Kidney tubule cell (primary cell): ENCODE measurements around the gene MAPKAP1.

Experiments
- DNase-seq: peaks from one replicate; pipeline ENCODE4 v3.0.0-alpha.2; 2018; ENCODE audit warnings: low spot score

Gene MAPKAP1

DNA sequence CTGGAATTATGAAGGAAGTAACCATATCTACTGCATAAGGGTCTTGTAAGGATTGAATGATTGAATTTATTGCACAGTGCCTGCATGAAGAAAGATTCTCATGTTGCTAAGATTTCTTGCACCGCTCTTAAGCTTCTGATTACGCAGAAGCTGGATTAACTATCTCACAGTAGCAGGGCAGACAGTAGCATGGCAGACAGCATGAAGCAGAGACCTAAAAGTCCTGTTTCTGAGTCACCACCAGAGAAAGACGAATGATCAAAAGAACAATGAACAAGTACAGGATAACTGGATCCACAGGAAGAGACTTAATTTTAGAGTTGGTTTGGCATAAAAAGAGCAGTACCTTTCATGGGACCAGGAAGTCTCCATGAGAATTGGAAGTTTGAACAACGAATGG lies 142.4 kb downstream of the MAPKAP1 start:
- DNase-seq: no peak

DNA sequence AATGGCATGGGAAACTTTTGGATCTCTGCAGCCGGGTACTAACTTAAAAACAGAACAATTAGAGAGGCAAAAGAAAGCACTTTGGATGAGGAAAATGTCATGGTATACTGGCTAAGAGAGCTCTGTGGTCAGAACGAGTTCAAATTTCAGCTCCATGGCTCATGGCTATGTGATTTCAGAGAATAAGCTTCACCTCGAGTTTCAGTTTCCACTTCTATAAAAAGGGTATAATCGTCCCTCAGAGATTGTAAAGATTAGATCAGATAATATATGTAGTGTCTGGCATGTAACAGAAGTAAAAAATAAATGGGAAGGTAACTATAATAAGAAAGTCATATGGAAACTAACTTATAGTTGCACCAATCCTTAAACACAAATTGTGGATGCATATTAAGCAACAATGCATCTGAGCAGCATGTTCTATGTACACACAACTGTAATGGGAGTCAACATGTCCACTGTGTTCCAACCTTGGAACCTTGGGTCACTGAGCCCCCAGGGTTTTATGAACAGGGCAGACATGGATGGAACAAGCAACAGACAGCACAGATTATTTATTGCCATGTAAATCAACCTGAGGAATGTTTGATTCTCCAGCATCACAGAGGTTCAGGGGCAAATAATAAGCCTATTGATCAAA lies 145.4 kb downstream of the MAPKAP1 start:
- DNase-seq: no peak

DNA sequence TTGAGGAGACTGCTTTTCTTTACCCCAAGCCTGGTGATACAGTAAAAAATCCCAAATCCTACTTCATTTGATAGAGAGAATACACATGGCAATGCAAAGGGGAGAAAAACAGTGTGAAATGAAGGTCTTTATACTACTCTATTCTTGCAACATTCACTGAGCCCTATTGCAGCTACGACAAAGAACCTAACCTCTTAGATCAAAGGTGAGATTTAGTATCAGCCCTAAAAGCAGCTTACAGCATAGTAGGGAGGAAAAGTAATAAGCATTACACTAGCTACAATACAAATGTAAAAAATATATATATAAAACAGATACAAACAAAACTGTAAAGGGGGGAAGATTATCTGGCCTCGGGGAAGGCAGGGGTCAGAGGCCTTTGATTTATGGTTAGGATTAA lies 147.1 kb downstream of the MAPKAP1 start:
- no peak for DNase-seq

DNA sequence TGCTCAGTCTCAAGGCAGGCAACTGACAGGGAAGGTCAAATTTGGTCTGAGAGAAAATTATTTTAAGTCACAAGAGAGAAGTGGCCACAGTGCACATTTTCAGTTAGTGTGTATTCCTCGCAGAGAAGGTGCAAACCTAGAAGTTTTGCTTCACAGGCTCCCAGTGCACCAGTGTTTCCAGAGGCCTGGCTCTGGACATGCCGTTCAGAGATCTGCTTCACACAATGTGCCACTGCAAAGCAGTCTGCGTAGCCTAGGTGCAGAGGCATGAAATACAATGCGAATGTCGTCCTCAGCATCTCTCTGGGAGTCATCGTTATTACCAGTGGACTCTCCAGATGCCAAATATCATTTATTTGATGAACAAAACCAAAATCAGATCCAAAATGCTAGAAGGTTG lies 147.8 kb downstream of the MAPKAP1 start:
- DNase-seq: no peak

DNA sequence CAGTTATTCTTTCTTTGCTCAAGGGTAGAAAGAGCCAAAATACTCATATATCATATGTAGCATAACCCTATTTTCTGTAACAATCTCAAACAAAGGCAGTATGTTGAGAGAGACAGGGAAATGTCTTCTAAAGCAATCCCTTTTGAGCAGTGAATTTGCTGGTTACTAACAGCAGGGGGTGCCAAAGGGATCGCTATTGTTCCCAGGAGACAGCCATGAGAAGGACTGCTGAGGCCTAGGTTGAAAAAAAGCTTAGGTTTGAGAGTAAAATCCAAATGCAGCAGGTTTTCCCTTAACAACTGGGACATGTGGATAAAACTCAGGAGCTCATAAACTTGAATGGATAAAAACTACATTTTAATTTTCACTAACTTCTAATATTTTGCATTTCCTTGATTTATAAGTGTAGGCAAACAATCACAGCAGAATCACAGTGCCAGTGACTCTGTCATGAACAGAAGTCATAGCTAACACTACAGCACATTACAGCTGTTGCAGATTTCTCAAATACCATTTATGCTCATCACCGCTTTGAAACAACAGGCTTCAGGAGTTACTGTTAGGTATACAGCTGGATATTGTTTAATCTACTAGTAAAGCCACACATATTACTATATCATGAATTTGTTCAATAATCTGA lies 148.4 kb downstream of the MAPKAP1 start:
- peak; percentile 77 for DNase-seq

DNA sequence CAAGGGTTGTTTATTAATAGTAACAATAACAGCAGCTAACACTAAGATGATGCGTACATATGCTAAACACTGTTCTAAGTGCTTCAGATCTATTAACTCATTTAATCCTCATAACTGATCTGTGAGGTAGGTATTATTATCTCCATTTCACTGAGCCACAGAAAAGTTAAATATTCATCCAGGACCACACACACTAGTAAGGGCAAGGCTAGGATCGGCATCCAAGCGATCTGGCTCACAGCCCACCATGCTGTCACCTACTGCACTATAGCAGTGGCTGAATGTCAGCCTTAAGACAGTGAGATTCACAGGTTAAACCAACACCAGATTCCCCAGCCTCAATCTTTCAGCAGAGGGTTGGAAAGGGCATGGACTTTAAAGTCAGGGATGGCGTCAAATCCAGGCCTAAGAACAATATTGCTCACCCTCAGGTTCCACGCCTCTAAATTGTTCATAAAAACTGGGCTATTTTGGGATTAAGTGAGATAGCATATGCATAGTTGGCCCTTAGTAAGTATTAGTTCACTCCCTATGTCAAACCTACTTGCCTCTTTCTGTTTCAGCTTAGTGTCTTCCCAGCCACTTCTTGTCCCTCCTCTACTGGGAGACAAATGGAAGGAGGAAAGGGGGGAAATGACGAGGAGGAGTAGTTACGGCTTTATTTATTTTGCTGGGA lies 150.8 kb downstream of the MAPKAP1 start:
- DNase-seq: peak; percentile 75

DNA sequence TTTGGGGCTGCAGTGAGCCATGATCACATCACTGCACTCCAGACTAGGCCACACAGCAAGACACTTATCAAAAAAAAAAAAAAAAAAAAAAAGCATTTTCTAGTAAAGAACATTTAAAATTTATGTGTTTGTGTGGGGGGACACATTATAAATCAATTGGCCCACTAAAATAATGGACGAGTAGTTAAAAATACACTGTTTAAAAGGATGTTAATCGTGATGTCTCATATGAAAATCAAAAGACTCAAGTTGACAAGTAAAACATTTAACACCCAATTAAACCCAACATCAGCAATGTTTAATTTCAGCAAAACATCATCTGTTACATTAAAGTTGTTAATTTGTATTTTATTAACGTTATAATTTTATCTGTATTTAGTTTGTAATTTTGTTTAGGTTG lies 152.3 kb downstream of the MAPKAP1 start:
- DNase-seq: no peak

DNA sequence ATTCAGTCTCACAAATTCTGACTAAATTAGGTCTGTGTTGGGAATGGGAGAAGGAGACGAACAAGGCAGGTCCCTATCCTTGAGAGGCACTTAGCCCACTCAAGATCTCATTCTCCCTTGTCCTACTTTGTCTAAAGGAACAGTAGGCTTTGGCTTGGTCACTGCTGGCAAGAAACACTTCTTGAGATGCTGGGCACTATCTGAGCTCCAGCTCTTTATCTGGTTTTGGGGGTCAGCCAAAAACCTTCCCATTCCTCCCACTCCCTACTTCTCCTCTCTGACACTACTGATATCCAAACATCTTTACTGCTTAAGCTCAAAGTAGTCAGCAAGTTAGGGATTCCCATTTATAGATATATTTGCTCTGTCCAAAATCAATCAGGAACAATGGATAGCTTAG lies 155.2 kb downstream of the MAPKAP1 start:
- DNase-seq: no peak

DNA sequence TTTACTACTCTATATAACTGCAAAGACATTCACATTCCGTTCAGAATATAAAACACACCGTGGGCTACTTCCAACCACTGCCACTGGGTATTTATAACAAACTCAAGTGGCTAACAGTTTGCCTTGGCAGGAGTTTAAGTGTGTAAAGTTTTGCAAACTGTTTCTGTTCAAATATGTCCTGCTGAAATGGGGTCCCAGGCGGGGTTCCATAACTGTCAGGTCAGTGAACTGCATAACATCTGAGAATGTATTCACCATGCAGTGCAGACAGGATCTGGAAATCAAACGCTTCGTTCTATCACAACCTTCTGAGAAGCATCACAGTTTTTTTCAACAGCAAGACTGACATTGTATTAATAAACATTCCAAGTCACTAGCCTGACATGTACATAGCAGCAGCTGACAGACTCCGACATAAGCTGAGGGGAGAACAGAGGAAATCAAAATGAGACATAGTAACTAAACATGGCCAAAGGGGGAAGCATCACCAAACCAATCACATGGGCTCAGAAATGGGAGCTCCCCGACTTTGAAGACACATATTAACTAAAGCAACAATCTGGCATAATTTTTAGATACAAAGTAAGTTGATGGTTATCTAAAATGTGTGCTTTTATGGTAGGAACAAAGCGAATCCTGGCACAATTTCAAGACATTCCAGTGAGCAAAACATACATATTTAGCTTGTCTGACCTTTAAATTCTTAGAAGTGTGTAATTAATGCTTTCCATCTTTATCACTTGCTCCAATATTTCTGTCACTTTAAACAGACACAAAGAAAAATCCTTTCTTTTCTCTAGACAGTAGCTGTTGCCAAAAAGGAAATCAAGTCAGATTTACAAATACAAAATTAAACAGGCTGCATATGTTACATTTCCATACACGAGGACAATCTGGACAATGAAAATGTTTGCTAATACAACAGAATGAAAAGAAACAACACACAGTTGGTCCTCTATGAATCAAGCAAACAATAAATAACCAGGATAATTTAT lies 156.8 kb downstream of the MAPKAP1 start:
- DNase-seq: no peak

DNA sequence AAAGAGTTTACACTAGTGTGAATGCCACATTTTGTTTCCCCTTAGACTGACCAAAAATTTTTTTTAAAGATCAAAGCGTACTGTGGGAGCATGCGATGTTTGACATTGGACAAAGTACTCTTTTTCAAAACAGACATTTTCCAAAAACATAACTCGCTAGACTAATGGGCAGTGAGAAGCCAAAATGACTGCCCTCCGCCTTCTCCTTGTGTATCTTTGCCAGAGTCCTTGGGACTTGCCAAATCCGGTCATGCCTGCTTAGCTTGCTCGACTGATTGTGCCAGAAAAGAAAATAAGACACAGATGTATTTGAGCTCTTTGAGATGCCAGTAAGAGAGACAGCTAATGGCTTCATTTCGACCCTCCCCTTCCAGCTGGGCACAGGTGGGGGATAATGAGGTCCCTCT lies 157.5 kb downstream of the MAPKAP1 start:
- no peak for DNase-seq

DNA sequence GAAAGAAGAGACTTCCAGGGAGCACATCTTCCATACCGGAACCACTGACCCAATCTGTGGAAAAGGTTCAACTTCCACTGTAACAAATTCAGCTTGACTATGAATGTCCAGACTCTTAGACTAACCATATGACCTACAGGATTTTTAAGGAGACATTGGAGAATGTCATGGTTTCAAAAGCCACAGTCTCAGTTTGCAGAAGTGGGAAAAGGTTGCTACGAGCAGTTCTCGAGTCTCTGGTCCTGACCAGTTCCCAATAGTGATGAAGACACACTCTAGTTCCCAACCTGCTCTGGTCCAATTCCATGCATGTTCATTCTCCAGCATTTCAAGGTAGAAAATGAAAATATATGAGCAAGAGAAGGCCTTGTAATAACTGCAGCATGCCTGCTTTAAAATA lies 158.0 kb downstream of the MAPKAP1 start:
- no peak for DNase-seq

DNA sequence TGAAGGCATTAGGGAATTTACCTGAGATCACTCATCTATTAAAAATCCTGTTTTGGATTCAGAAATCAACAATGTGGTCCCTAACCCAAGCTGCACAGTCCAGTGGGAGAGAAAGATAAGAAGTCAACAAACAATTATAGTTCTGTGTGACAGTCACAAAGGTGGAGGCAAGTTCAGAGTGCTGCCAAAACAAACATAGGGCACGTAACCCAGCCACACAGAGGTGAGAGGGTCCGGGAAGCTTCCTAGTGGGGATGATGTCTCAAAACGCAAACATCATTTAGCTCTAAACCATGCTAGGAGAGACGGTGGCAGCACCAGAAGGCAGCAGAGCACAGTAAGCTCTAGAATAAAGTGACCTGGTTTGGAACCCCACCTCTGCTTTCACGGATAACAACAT lies 158.9 kb downstream of the MAPKAP1 start:
- no peak for DNase-seq

DNA sequence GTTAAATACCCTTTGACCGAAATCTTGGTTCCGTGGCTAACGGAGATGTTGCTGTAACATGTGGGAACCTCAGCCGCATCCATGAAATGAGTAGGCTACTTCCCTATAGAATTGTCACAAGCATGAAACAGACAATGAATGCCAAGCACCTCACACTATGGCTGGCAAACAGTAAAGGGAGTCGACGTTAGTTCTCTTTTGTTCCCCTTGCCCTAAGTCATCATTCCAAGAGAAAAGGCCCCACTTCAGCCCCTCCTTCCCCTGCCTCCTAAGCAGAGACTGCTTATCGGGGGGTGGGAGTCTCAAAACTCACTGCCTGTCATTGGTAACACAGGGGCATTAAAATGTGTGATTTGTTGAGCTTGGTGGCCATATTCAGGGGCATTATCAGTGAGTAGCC lies 159.6 kb downstream of the MAPKAP1 start:
- DNase-seq: no peak

DNA sequence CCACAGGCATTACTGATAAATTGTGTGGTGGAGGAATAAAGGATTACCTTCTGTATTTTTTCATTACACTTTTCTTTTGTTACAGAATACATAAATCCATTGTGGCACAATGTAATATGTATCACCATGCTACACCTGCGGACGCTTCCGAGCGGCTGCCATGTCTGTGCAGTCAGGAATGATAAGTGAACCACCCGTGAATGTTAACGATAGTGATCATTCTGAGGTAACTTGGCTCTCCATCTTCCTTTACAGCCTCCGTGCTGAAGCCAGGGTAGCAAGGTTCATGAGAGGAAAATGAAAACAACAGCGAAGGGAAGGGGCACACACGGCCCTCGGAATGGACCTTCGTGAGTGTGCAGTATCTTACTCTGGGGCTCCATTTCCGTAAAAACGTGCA lies 161.2 kb downstream of the MAPKAP1 start:
- DNase-seq: no peak

DNA sequence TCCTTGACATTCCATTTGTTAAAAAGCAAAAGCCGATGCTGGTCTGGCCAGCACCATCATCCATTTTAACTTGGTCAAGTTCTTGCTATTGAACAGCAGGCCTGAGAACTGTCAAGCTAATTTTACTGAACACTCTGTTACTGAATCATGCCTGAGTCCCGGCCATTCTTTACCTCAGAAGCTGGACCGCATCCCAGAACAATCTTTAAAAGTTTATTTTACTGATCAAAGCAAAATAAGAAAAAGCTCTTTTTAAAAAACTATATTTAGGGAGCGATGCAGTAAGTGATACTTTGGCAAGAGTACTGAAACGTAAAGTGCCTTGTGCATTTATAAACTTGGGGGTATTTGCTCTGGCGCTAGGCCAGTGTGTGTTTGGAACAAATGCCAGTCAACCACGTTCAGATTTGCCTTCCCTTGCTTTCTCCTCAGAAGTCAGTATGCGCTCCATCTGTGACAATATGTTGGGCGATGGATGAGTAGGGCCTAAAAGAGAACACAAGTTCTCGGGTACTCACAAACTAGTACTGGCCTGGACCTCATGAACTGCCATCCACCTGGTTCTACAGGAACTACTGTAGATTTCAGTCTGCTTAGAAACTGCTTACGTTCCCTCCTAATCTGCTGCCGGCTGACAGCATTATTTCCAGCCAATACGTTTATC lies 161.9 kb downstream of the MAPKAP1 start:
- DNase-seq: no peak

DNA sequence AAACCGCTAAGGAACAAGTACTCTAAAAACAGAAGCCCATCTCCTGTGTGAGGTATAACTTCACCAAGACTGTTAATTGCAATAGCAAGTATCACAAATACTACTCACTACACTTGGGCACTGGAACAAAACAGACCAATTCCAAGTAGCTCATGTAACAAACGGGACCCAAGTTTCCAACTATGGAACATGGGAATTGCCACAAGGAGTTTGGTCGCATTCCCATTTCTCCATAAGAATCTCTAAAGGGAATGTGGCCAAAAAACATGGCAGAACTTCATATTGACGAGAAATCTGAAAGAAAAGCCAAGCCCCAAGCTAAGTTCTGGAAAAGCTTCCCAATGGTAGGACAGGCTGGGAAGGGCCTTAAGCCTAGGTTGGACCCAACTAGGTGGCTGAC lies 162.5 kb downstream of the MAPKAP1 start:
- no peak for DNase-seq

DNA sequence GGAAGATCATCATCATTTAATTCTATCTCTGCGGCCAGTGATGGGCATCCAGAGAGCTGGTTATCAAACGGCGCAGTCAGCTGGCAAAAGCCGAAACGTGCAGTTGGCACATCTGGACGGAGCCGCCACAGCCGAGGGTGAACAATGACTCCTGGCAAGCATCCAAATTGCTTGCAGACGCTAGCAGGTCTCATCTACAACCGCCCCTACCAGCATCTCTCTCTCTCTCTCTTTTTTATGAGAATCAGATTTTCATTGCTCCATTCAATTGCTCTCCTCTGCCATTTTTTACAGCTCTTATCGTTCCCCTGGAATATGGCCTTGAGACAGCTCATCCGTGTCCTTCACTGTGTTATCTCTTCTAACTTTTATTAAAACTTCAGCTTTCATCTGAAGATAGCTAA lies 165.2 kb downstream of the MAPKAP1 start:
- DNase-seq: peak; percentile 48

DNA sequence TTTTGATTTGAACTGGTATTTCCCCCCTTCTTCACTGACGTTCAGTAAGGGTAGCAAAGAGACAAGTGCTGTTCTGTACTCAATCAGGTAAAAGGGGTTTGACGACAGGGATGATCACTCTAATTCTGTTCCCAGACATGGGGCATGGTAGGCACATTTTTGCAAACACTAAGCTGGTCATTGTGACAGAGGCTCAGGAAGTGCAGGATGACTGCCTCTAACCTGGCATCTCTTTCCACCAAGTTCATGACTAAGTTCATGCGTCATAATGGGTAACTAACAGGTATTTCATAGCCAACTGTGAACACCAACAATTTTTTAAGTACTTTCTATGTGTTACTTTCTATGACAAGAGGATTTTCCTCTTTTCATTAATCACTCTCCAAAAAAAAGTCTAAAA lies 166.5 kb downstream of the MAPKAP1 start:
- DNase-seq: peak; percentile 91

DNA sequence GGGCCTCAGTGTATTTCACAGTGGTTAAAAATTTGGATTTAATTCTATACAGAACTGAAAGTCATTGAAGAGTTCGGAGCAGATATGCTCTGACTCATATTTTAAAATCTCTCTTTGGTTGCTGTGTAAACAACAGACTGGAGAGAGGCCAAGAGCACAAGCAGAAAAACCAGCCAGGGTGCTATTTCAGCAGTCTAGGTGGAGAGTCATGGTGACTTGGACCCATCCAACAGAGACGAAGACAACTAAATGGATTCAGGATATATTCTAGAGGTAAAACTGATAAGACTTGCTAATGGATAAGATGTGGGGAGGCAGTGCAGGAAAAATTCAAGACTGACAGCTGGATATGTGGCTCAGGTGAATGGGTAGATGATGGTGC lies 168.9 kb downstream of the MAPKAP1 start:
- peak; percentile 97 for DNase-seq

DNA sequence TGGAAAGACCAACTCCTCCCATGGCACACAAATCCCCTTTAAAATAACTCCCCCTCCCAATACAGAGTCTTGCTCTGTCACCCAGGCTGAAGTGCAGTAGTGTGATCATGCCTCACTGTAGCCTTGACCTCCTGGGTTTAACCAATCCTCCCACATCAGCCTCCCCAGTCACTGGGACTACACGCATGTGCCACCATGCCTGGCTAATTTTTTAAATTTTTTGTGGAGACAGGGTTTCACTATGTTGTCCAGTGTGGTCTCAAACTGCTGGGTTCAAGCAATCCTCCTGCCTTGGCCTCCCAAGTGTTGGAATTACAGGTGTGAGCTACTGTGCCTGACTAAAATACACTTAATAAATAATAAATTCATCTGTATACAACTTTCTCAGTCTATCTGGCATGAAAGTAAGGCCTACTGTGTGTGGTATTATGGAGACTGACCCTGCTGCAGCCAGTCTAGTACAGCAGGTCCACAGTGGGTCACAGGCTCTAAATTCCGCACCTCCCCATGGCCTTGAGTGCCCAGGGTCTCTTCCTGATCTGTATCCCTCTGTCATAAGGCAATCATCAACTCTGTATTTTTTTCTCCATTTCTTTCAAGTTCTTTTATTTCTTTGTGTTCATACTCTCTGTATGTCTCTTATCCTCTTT lies 169.4 kb downstream of the MAPKAP1 start:
- no peak for DNase-seq

DNA sequence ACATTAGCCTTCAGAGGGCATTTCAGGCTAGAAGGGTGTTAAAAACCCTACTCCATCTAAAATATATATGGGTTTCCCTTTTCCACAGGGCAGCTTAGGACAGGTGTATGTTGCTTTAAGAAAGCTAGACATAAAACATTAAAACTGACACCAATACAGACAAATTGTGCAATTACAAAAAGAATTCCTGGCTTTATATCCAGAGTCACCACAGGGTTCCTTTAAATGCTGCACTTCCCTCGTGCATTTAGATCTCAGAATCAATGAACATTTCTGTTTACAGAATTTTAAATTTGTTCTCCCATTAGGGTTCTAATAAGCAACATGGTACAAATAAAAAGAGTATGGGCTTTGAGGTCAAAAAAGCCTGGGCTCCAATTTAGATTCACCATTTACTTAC lies 170.2 kb downstream of the MAPKAP1 start:
- no peak for DNase-seq
